ENCODE results near the gene ABCB1. TPM values are rescaled to one million over a fixed set of nuclear protein-coding genes. Genes with fewer than 3 reads are reported as not detected.
"Not testable (repeated sequence)": the region's sequence is repeated elsewhere in the genome, so short reads cannot be mapped to it uniquely, and the experiment has no call there.

ABCB1 gene
- total and polyA plus RNA-seq, 2 donors (not counting 3 experiments of a cell fraction or from before 2014, with no cell fraction given) = 7.1 to 7.5 TPM

- H3K36me3 ChIP-seq (ENCODE audit: control insufficient read depth in 2 of 2, extremely low read depth in 1 of 2, insufficient read depth in 2 of 2, low read length in 2 of 2); H3K9me1 ChIP-seq (replicated peaks; ENCODE audit: control insufficient read depth, extremely low read depth, insufficient read depth, low read length); H3K27ac ChIP-seq (ENCODE audit: insufficient read depth, low read depth, low read length); H3K4me2 ChIP-seq (ENCODE audit: insufficient read depth, low read length); H3K9me3 ChIP-seq (replicated peaks; ENCODE audit: control insufficient read depth, insufficient read depth, low read length); H3K79me2 ChIP-seq (ENCODE audit: control insufficient read depth, insufficient read depth, low read length); FAIRE-seq; BruUV-seq (replicated peaks); POLR2A ChIA-PET; H3K9ac ChIP-seq (replicated peaks; ENCODE audit: extremely low read depth, insufficient read depth, low read length); H2AFZ ChIP-seq (ENCODE audit: low read depth, low read length); H3K4me3 ChIP-seq (replicated peaks in 1 of 3; ENCODE audit: insufficient read depth in 1 of 3, low read depth in 1 of 3, low read length in 3 of 3); intact Hi-C loops (cut with micrococcal nuclease); H3K4me1 ChIP-seq (ENCODE audit: control insufficient read depth, extremely low read depth, insufficient read depth, low read length); H3K27me3 ChIP-seq (ENCODE audit: control insufficient read depth in 2 of 2, insufficient read depth in 2 of 2, low read length in 2 of 2); H4K20me1 ChIP-seq (replicated peaks; ENCODE audit: control insufficient read depth, extremely low read depth, insufficient read depth, low read length); DNase-seq (ENCODE audit: low read depth, low spot score); dilution Hi-C loops (cut with MboI; ENCODE audit: extremely low pct_ligation_motif_present, low sequenced_read_pairs): not testable (repeated sequence)
- CTCF ChIA-PET = interaction anchor here (1.4 kb wide), 1 partner anchor 29 kb away, joined by 4 read pairs; no protein-coding TSS in a partner anchor
Measured at GRCh38 chr7:87464830-87465533, 135.7 kb downstream of the ABCB1 start.

GRCh38 chr7:87463982-87464381 lies 136.7 kb downstream of the ABCB1 start:
- CTCF ChIA-PET = interaction anchor here (1.3 to 1.4 kb wide), 2 partner anchors 11 to 28 kb away, joined by 3 to 4 read pairs; no protein-coding TSS in a partner anchor
- no peaks in the 10 kb centered on the region for H3K9me3 ChIP-seq (replicated peaks; ENCODE audit: control insufficient read depth, insufficient read depth, low read length)
- dilution Hi-C loops (cut with MboI; ENCODE audit: extremely low pct_ligation_motif_present, low sequenced_read_pairs) = no loop called here
- intact Hi-C loops (cut with micrococcal nuclease) = no loop called here
- H3K79me2 ChIP-seq (ENCODE audit: control insufficient read depth, insufficient read depth, low read length) = no peaks in the 10 kb centered on the region
- no peaks in the 10 kb centered on the region for H4K20me1 ChIP-seq (replicated peaks; ENCODE audit: control insufficient read depth, extremely low read depth, insufficient read depth, low read length)
- H3K27me3 ChIP-seq (ENCODE audit: control insufficient read depth in 2 of 2, insufficient read depth in 2 of 2, low read length in 2 of 2) = no peaks in the 10 kb centered on the region
- H3K4me2 ChIP-seq (ENCODE audit: insufficient read depth, low read length) = no peak overlapping the region
- no peaks in the 10 kb centered on the region for H3K4me1 ChIP-seq (ENCODE audit: control insufficient read depth, extremely low read depth, insufficient read depth, low read length)
- FAIRE-seq (no peak), DNase-seq (ENCODE audit: low read depth, low spot score) (no peak)
- POLR2A ChIA-PET = no interaction called here
- H3K9me1 ChIP-seq (replicated peaks; ENCODE audit: control insufficient read depth, extremely low read depth, insufficient read depth, low read length) = no peaks in the 10 kb centered on the region
- no TSS peak for BruUV-seq (replicated peaks)
- H3K36me3 ChIP-seq (ENCODE audit: control insufficient read depth in 2 of 2, extremely low read depth in 1 of 2, insufficient read depth in 2 of 2, low read length in 2 of 2) = no peaks in the 10 kb centered on the region
- TF ChIP-seq POLR2A (IDR thresholded peaks at IDR 0.05; ENCODE audit: low read depth, low read length) (no peak), MAX (IDR thresholded peaks at IDR 0.05; ENCODE audit: insufficient read depth, insufficient read length) (no peak), EZH2 (IDR thresholded peaks at IDR 0.05; ENCODE audit: borderline replicate concordance, low read depth, low read length, severe bottlenecking) (no peak), JUN (IDR thresholded peaks at IDR 0.05; ENCODE audit: borderline replicate concordance, insufficient read depth, insufficient read length, low read depth) (no peak), CTCF (IDR thresholded peaks at IDR 0.05; ENCODE audit: extremely low read depth in 1 of 2, insufficient read depth in 1 of 2, low read depth in 1 of 2, low read length in 2 of 2) (no peak), GATA2 (IDR thresholded peaks at IDR 0.05; ENCODE audit: insufficient read depth, insufficient read length, low read depth, low read length) (no peak), MYC (IDR thresholded peaks at IDR 0.05; ENCODE audit: low read depth, low read length) (no peak), POLR2AphosphoS5 (IDR thresholded peaks at IDR 0.05; ENCODE audit: insufficient read depth, low read depth, low read length) (no peak), FOS (IDR thresholded peaks at IDR 0.05; ENCODE audit: borderline replicate concordance, insufficient read depth, low read length) (no peak)
- no peak overlapping the region for H2AFZ ChIP-seq (ENCODE audit: low read depth, low read length)
- no peak overlapping the region for H3K27ac ChIP-seq (ENCODE audit: insufficient read depth, low read depth, low read length)
- no peak overlapping the region for H3K4me3 ChIP-seq (replicated peaks in 1 of 3; ENCODE audit: insufficient read depth in 1 of 3, low read depth in 1 of 3, low read length in 3 of 3)
- no peak overlapping the region for H3K9ac ChIP-seq (replicated peaks; ENCODE audit: extremely low read depth, insufficient read depth, low read length)

- CTCF ChIA-PET; dilution Hi-C loops (cut with MboI; ENCODE audit: extremely low pct_ligation_motif_present, low sequenced_read_pairs); FAIRE-seq: not testable (repeated sequence)
Measured at GRCh38 chr7:87460444-87460843, 140.2 kb downstream of the ABCB1 start.

More at GRCh38 chr7:87460444-87460843, 140.2 kb downstream of the ABCB1 start:
- H3K4me2 ChIP-seq (ENCODE audit: insufficient read depth, low read length); H3K27me3 ChIP-seq (ENCODE audit: control insufficient read depth in 2 of 2, insufficient read depth in 2 of 2, low read length in 2 of 2); H3K79me2 ChIP-seq (ENCODE audit: control insufficient read depth, insufficient read depth, low read length); intact Hi-C loops (cut with micrococcal nuclease); H2AFZ ChIP-seq (ENCODE audit: low read depth, low read length); DNase-seq (ENCODE audit: low read depth, low spot score); H3K9me1 ChIP-seq (replicated peaks; ENCODE audit: control insufficient read depth, extremely low read depth, insufficient read depth, low read length); H3K4me1 ChIP-seq (ENCODE audit: control insufficient read depth, extremely low read depth, insufficient read depth, low read length); H3K4me3 ChIP-seq (replicated peaks in 1 of 3; ENCODE audit: insufficient read depth in 1 of 3, low read depth in 1 of 3, low read length in 3 of 3); H3K9me3 ChIP-seq (replicated peaks; ENCODE audit: control insufficient read depth, insufficient read depth, low read length); H4K20me1 ChIP-seq (replicated peaks; ENCODE audit: control insufficient read depth, extremely low read depth, insufficient read depth, low read length); BruUV-seq (replicated peaks); H3K27ac ChIP-seq (ENCODE audit: insufficient read depth, low read depth, low read length); H3K36me3 ChIP-seq (ENCODE audit: control insufficient read depth in 2 of 2, extremely low read depth in 1 of 2, insufficient read depth in 2 of 2, low read length in 2 of 2); POLR2A ChIA-PET; H3K9ac ChIP-seq (replicated peaks; ENCODE audit: extremely low read depth, insufficient read depth, low read length): not testable (repeated sequence)
